Measurements from ENCODE around the gene ZCWPW2.
A peak's percentile ranks its signal among the peaks of the same experiment; 100 is the strongest.

Gene ZCWPW2

DNA sequence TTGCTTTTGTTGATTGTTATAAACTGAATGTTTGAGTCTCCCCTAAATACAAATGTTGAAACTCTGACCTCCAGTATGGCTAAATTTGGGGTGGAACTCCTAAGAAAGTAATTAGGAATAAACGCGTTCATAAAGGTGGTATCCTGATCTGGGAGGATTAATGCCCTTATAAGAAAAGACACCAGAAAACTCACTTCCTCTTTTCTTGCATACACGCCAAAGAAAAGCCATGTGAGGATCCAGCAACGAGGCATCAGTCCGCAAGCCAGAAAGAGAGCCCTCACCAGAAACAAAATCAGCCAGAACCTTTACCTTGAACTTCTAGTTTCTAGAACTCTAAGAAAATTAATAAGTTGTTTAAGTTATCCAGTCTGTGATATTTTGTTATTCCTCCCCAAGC lies 37.5 kb downstream of the ZCWPW2 start:
- DNase-seq, result no peak

DNA sequence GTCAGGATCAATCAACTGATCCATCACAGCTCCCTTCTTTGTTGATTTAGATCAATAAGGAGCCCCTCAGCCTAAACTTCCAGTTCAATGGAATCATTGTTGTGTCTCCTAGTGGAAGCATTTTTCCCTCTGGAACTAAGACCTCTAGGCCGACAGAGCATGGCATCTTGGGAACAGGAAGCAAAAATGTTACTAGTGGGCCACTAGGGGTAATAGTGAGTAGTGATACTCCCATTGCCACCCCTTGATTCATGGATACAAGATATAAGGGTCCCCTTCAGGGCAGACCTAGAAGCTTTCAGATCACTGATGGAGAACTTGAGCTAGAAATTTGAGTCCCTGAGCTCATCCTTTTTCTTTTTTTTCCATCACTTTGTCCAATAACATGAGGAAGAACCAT lies 40.5 kb downstream of the ZCWPW2 start:
- no peak for DNase-seq

DNA sequence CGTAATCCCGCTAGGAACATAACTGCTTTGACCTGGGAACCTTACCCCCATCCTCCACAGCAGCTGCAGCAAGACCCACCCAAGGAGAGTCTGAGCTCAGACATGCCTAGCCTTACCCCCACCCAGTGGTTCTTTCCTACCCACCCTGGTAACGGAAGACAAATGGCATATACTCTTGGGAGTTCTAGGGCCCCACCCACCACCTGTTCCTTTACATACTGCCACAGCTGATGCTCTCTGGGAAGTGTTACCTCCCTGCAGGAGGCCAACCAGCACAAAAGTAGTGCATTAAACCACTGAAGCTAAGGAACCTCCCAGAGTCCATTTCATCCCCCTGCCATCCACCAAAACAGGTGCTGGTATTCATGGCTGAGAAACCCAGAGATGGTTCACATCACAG lies 50.7 kb downstream of the ZCWPW2 start:
- no peak for DNase-seq

DNA sequence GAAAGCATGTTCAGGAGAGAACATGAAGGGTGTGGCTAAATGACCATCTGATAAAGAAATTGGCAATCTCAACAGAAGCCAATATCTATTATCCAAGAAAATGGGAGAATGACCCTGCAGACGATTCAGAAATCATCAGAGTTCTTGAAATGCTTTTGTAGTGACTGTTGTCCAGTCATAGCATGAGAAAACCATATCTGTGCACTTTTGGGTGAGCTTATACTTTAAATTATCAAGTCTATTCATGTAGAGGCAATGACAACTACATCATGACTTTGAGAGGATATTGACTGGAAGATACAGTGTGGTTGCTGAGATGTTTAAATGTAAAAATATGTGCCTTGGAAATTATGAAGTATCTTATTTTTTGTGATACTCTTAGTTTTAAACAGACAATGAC lies 57.7 kb downstream of the ZCWPW2 start:
- no peak for DNase-seq

GRCh38 chr3:28449398-28449797 lies 100.9 kb downstream of the ZCWPW2 start:
- no peak for DNase-seq

- no peak for DNase-seq
These were observed 114.3 kb downstream of the ZCWPW2 start for GRCh38 chr3:28462866-28463265.

- no peak for DNase-seq
These were observed 118.9 kb downstream of the ZCWPW2 start for GRCh38 chr3:28467414-28467813.

DNA sequence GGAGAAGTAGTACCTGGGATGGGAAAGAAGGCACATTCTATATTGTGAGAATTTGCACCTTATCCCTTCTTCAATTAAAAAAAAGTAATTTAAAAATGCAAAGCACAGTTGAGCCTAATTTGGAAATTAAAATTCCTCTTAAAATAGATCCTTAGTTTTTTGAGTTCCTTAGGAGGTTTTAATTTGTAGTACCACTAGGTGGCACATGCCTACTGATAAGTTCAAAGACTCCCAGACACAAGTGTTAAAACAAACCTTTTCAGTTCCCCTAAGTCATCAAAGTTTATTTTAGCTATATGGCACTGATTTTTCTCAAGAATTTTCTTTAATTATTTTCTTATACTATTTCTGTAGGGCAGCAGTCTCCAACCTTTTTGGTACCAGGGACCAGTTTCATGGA lies 127.7 kb downstream of the ZCWPW2 start:
- peak; percentile 38 for DNase-seq

DNA sequence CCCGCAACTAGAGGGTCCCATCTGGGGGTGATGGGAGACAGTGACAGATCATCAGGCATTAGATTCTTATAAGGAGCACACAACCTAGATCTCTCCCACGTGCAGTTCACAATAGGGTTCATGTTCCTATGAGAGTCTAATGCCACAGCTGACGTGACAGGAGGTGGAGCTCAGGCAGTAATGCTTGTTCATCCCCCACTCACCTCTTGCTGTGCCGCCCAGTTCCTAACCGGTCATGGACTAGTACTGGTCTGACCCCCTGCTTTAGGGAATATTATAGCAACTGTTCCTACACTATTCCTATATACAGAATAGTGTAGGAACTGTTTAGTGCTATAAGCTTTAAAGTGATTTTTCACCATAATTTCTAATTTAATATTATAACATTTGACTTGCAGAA lies 128.2 kb downstream of the ZCWPW2 start:
- no peak for DNase-seq

DNA sequence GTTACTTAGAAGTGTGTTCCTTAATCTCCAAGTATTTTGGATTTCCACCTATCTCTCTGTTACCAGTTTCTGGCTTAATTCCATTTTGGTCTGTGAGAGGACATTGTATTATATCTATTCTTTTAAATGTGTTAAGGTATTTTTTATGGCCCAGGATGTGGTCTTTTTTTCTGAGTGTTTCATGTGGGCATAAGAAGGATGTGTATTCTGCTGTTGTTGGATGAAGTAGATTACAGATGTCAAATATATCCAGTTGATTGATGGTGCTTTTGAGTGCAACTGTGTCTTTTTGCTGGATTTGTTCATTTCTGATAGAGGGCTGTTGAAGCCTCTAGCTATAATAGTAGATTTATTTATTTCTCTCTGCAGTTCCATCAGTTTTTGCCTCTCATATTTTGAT lies 136.6 kb downstream of the ZCWPW2 start:
- no peak for DNase-seq

DNA sequence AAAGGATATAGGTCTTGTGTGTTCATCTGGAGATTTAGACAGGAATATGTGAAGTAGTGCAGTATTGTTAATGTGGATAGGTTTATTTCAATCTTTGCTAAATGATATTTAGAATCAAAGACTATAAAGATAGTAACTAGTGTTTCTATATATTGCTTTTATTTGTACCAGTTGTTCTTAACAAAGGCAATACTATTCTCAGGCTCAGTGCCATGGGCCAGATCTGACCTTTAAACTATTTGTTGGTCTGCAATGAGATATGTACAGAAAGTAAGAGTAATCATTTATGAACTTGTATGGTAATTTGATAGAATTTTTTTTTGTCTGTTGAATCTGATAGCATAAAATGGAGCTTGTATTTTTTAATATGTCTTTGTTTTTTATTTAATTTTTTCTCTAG lies 146.8 kb downstream of the ZCWPW2 start:
- no peak for DNase-seq

DNA sequence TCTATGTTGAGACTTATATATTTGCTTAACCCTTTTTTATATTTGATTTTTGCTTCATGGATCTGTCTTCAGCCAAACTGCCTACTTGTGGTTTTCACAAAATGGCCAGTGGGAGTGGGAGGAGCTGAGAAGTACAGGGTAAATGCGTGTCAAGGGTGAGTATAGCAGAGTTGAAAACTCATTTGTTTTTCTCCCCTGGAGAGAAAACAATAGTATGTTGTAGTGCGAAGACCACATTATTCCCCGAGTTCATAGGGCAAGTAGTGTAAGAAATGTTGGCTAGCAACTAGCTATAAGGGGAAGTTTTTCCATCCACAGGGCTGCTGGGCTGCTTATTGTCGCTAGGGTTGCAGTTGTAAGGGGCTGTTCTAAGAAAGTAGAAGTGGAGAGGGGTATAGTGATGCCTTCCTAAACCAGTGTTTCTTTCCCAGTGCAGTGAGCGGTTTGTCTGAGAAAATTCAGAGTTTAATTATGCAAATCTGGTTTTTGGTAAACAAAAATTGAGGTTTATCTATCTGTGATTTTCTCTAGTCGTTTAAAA lies 153.9 kb downstream of the ZCWPW2 start:
- DNase-seq, result no peak

GRCh38 chr3:28504976-28505375 lies 156.5 kb downstream of the ZCWPW2 start:
- DNase-seq, result no peak

DNA sequence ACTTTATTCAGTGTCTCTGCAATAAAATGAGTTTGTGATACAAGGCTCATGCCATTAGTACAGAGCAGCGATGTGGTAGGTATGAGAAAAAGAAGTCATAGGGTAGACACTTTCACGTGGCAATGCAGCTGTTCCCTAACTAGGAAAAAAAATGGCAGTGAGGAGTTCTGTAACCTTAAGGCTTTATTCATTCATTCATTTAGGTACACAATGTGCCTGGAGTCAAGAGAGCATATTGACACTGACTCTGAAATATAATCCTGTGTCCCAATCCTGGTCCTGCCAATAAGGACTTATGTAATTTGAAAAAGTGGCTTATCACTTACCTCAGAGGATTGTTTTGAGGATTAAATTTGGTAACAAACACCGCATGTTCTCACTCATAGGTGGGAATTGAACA lies 173.1 kb downstream of the ZCWPW2 start:
- DNase-seq, result no peak

DNA sequence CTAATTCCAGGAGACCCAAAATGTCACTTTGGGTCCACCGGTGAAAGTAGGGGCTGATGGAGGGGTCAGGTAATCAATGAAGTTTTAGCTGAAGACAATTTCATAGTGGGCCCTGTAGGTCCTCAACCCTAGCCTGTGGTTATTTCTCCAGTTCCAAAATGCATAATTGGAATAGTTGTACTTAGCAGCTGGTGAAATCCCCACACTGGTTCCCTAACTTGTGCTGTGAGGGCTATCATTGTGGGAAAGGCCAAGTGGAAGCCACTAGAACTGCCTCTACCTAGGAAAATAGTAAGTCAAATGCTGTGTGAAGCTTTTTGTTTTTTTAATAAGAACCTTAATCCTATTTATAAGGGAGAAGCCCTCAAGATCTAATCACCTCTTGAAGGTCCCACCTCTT lies 193.8 kb downstream of the ZCWPW2 start:
- no peak for DNase-seq

DNA sequence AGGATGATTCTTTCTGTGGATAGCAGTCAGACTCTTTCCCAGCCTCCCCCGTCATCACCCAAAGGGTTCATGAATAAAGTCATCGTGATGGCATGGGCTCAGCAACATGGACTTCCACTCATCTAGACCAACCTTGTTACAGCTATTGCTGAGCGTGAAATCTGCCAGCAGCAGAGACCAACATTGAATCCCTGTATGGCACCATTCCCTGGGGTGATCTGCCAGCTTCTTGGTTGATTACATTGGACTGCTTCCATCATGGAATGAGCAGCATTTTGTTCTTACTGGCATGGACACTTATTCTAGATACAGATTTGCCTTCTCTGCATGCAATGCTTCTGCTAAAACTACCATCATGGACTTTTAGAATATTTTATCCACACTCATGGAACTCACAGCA lies 195.7 kb downstream of the ZCWPW2 start:
- no peak for DNase-seq

DNA sequence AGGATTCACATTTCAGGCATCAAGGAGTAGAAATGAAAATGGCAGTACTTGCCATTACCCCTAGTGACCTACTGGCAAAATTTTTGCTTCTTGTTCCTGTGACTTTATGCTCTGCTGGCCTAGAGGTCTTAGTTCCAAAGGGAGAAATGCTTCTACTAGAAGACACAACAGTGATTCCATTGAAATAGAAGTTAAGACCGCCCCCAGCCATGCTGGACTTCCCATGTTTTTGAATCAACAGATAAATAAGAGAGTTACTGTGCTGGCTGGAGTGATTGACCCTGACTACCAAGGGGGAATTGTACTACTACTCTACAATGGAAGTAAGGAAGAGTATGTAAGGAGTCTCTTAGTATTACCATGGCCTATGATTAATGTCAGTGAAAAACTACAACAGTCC lies 196.3 kb downstream of the ZCWPW2 start:
- DNase-seq, result no peak

DNA sequence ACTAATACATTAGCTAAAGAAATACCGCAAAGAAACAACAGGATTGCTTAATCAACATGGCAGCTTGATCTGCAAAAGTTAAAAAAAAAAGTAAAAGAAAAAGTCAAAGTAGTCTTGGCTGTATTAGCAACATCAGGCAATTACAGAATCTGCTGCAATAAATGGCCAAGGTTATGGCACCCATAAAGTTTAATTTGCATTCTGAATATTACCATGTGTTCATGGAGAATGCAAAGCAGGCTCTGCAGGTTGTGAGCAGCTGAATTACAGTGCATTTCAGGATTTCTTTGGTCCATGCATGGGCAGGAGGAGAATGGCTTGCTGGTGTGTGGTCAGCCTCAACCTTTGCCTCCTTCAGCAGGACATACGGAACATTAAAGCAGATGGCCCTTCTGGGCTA lies 199.2 kb downstream of the ZCWPW2 start:
- DNase-seq, result no peak

- DNase-seq, result no peak
These were observed 204.7 kb downstream of the ZCWPW2 start for GRCh38 chr3:28553175-28553574.

GRCh38 chr3:28556195-28556594 lies 207.7 kb downstream of the ZCWPW2 start:
- no peak for DNase-seq

GRCh38 chr3:28564211-28564610 lies 215.7 kb downstream of the ZCWPW2 start:
- no peak for DNase-seq

- DNase-seq, result no peak
These were observed 220.8 kb downstream of the ZCWPW2 start for GRCh38 chr3:28569357-28569756.

DNA sequence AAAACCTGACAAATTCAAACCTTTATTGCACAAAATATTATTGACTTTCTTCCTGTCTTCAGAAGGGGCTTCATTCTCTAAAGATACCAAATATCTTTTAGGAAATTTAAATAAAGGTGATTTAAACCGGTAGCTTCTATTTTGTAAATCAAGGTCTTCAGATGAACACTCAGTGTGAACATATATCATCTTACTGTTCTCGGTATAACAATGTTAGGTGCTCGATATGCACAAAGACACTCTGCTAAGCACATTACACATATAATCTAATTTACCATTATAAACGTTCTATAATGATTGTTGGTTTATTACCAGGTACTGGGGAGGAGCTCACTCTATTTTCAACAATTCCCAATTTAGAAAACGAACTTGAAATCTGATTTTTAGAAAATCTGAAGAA lies 225.5 kb downstream of the ZCWPW2 start:
- no peak for DNase-seq

- DNase-seq, result no peak
These were observed 226.7 kb downstream of the ZCWPW2 start for GRCh38 chr3:28575100-28575745.
